HL-60 (cell line): ENCODE data around the gene MTR.

Experiments used
- POLR2AphosphoS5 ChIP-seq: IDR thresholded peaks from 2 replicates; pipeline ENCODE4 v1.6.1; 2012; ENCODE audit warnings: low read depth
- TF ChIP-seq, protein P1 (sequence below): IDR thresholded peaks from one replicate; pipeline ENCODE4 v1.5.1; 2011; ENCODE audit warnings: low read length, control low read depth, inconsistent platforms; ENCODE audit not compliant: insufficient read depth
- TF ChIP-seq, protein P2 (sequence below): IDR thresholded peaks from 2 replicates; pipeline ENCODE4 v1.6.1; 2012; ENCODE audit warnings: low read depth; ENCODE audit not compliant: insufficient replicate concordance

DNA sequence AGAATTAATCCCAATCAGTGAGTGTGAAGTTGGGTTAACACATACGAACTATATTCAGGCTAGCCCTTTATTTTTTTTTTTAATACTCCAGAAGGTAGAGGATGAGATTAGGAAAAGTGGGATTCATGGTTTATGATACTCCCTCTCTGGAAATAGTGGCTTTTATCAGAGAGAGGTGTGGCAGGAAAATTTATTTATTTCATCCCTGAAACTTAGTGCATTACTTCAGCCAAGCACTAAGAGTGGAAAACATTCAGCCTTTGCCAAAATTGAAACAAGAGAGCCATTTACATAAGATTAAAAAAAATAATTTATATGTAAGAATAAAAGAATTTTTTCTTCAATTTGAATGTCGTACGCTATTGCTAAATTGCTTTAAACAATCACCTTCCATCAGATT, 35.0 kb downstream of the MTR start:
- no peak for TF ChIP-seq POLR2AphosphoS5
- TF ChIP-seq, protein P1, sequence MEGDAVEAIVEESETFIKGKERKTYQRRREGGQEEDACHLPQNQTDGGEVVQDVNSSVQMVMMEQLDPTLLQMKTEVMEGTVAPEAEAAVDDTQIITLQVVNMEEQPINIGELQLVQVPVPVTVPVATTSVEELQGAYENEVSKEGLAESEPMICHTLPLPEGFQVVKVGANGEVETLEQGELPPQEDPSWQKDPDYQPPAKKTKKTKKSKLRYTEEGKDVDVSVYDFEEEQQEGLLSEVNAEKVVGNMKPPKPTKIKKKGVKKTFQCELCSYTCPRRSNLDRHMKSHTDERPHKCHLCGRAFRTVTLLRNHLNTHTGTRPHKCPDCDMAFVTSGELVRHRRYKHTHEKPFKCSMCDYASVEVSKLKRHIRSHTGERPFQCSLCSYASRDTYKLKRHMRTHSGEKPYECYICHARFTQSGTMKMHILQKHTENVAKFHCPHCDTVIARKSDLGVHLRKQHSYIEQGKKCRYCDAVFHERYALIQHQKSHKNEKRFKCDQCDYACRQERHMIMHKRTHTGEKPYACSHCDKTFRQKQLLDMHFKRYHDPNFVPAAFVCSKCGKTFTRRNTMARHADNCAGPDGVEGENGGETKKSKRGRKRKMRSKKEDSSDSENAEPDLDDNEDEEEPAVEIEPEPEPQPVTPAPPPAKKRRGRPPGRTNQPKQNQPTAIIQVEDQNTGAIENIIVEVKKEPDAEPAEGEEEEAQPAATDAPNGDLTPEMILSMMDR: no peak
- TF ChIP-seq, protein P2, sequence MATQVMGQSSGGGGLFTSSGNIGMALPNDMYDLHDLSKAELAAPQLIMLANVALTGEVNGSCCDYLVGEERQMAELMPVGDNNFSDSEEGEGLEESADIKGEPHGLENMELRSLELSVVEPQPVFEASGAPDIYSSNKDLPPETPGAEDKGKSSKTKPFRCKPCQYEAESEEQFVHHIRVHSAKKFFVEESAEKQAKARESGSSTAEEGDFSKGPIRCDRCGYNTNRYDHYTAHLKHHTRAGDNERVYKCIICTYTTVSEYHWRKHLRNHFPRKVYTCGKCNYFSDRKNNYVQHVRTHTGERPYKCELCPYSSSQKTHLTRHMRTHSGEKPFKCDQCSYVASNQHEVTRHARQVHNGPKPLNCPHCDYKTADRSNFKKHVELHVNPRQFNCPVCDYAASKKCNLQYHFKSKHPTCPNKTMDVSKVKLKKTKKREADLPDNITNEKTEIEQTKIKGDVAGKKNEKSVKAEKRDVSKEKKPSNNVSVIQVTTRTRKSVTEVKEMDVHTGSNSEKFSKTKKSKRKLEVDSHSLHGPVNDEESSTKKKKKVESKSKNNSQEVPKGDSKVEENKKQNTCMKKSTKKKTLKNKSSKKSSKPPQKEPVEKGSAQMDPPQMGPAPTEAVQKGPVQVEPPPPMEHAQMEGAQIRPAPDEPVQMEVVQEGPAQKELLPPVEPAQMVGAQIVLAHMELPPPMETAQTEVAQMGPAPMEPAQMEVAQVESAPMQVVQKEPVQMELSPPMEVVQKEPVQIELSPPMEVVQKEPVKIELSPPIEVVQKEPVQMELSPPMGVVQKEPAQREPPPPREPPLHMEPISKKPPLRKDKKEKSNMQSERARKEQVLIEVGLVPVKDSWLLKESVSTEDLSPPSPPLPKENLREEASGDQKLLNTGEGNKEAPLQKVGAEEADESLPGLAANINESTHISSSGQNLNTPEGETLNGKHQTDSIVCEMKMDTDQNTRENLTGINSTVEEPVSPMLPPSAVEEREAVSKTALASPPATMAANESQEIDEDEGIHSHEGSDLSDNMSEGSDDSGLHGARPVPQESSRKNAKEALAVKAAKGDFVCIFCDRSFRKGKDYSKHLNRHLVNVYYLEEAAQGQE: no peak
